ENCODE measurements around the gene TNFRSF1B. TPM values are rescaled to one million over a fixed set of nuclear protein-coding genes. Genes with fewer than 3 reads are reported as not detected.
A peak's percentile ranks its signal among the peaks of the same experiment; 100 is the strongest.

TNFRSF1B gene
- total RNA-seq, 1 donor from 2014 or later = 139 TPM

GRCh38 chr1:12180903-12181302 is 14.1 kb downstream of the TNFRSF1B start:
- Histone ChIP-seq H3K27me3 (no peaks in the 10 kb centered on the region), H3K4me1 (peaks cover 0 to 10% of the 10 kb centered on the region in 2 donors), H3K9me3 (no peaks in the 10 kb centered on the region), H3K36me3 (no peaks in the 10 kb centered on the region), H3K4me3 (no peak overlapping the region), H3K27ac (peak overlapping the region; percentile 49 to 54)
- DNase-seq (ENCODE audit: low spot score in 2 of 2) = no peak
- TF ChIP-seq, protein P1, sequence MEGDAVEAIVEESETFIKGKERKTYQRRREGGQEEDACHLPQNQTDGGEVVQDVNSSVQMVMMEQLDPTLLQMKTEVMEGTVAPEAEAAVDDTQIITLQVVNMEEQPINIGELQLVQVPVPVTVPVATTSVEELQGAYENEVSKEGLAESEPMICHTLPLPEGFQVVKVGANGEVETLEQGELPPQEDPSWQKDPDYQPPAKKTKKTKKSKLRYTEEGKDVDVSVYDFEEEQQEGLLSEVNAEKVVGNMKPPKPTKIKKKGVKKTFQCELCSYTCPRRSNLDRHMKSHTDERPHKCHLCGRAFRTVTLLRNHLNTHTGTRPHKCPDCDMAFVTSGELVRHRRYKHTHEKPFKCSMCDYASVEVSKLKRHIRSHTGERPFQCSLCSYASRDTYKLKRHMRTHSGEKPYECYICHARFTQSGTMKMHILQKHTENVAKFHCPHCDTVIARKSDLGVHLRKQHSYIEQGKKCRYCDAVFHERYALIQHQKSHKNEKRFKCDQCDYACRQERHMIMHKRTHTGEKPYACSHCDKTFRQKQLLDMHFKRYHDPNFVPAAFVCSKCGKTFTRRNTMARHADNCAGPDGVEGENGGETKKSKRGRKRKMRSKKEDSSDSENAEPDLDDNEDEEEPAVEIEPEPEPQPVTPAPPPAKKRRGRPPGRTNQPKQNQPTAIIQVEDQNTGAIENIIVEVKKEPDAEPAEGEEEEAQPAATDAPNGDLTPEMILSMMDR (IDR thresholded peaks at IDR 0.05) = no peak
- intact Hi-C loops (cut with DNase I) = no loop called here

- DNase-seq (ENCODE audit: low spot score in 2 of 2) = no peak
- H3K4me3 ChIP-seq = no peak overlapping the region
- intact Hi-C loops (cut with DNase I) = no loop called here
- no peaks in the 10 kb centered on the region for H3K36me3 ChIP-seq
- peak overlapping the region; percentile 49 to 54 for H3K27ac ChIP-seq
- TF ChIP-seq, protein P1 (IDR thresholded peaks at IDR 0.05) = no peak
- no peaks in the 10 kb centered on the region for H3K9me3 ChIP-seq
- peaks cover 0 to 10% of the 10 kb centered on the region in 2 donors for H3K4me1 ChIP-seq
- H3K27me3 ChIP-seq = no peaks in the 10 kb centered on the region
Observed at GRCh38 chr1:12181568-12181967, 14.8 kb downstream of the TNFRSF1B start.

DNA sequence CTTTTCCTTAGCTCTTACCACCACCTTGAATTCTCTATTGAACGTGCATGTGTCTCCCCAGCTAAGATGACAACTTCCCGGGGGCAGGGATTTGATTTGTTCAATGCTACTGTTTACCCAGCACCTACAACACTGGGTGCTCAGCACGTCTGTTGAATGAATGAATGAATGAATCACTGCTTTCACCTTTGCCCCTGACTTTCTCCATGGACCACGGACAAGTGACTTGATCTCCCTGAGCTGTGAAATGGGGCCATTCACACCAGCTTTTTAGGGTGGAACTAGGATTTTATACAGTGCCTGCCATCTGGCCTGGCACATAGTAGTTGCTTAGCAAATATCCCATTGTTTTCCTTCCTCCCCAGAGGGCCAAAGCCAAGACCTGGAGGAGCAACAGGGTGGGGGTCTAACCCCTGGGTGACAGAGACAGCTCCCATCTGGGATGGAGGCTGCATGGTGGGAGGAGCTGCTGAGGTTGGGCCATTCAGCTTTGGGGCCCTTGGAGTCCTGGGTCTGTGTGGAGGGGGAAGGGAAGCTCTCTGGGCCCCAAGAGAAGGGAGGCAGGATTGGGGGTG is 15.7 kb downstream of the TNFRSF1B start:
- no peak overlapping the region for H3K4me3 ChIP-seq
- no peak for DNase-seq (ENCODE audit: low spot score in 2 of 2)
- H3K9me3 ChIP-seq = no peaks in the 10 kb centered on the region
- H3K27me3 ChIP-seq = no peaks in the 10 kb centered on the region
- H3K4me1 ChIP-seq = peaks cover 0 to 10% of the 10 kb centered on the region in 2 donors
- H3K27ac ChIP-seq = peak overlapping the region in 1 of 2 donors; percentile 49
- intact Hi-C loops (cut with DNase I) = no loop called here
- no peaks in the 10 kb centered on the region for H3K36me3 ChIP-seq
- TF ChIP-seq, protein P1 (IDR thresholded peaks at IDR 0.05) = no peak

DNA sequence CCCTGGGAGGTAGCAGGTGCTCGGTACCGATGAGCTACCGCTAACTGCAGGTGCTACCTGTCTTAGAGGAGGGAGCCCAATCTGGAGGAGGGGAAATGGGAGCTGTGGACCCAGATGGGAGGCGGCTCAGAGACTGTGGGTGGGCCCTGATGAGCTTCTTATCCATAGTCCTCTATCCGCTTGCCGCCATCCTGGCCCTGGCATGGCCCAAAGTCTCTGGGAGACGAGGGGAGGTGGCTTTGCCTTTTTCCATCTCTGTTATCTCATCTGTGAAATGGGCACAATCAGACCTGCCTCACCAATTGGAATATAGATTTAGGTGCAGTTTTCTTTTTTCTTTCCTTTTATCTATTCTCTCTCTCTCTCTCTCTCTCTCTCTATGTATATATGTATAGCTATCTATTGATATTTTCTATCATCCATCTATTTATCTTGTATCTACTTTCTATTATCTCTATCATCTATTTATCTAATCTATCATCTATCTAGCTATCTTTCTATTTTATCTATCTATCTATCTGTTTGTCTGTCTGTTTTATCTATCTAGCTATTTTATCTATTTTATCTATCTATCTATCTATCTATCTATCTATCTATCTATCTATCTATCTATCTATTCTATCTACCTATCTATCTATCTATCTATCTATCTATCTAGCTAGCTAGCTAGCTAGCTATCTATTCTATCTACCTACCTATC is 16.5 kb downstream of the TNFRSF1B start:
- H3K9me3 ChIP-seq = no peaks in the 10 kb centered on the region
- peaks cover 0 to 10% of the 10 kb centered on the region in 2 donors for H3K4me1 ChIP-seq
- no peak for DNase-seq (ENCODE audit: low spot score in 2 of 2)
- TF ChIP-seq, protein P1 (IDR thresholded peaks at IDR 0.05) = no peak
- H3K27ac ChIP-seq = peak overlapping the region; percentile 26 to 79
- H3K4me3 ChIP-seq = no peak overlapping the region
- H3K27me3 ChIP-seq = no peaks in the 10 kb centered on the region
- H3K36me3 ChIP-seq = no peaks in the 10 kb centered on the region
- intact Hi-C loops (cut with DNase I) = no loop called here

DNA sequence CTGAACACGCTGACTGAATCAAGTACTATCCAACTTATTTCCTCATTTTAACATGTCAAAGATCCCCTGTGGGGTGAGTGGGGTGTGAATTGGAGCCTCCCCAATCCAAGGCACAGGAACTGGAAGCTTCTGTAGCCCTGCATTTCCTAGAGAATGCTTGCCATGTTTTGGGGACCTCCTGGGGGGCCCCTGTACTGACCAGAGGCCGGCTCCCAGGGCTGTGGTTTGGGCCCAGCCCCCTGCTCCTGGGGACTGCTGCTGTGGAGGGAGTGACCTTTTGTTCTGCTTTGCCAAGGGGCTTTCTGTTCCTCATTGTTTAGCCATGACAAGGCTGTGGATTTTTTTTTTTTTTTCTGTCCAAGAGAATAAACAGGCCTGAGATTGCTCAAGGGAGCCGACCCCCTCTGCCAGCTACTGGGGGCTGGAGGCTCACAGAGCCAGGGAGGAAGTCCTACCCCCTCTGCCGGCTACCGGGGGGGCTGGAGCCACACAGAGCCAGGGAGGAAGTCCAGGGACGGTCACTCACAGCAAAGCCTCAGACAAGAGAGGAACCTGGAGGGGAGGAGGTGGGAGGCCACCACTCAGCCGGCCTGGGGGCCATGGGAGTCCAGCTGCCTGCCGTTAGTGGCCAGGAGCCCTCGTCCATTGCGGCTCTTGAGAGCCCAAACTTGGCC is 17.4 kb downstream of the TNFRSF1B start:
- peak; percentile 64 to 88 for DNase-seq (ENCODE audit: low spot score in 2 of 2)
- H3K27me3 ChIP-seq = no peaks in the 10 kb centered on the region
- H3K27ac ChIP-seq = peak overlapping the region; percentile 79 to 81
- intact Hi-C loops (cut with DNase I) = no loop called here
- no peaks in the 10 kb centered on the region for H3K36me3 ChIP-seq
- TF ChIP-seq, protein P1 (IDR thresholded peaks at IDR 0.05) = peak in 2 of 3 experiments; percentile 12 to 17
- no peaks in the 10 kb centered on the region for H3K9me3 ChIP-seq
- peak overlapping the region; percentile 4 to 29 for H3K4me3 ChIP-seq
- H3K4me1 ChIP-seq = peaks cover 0 to 10% of the 10 kb centered on the region in 2 donors

Data from ascending aorta (tissue), 2 donors.